Measurements from ENCODE around the gene FDX2. TPM values are rescaled to one million over a fixed set of nuclear protein-coding genes. Genes with fewer than 3 reads are reported as not detected.

The FDX2 gene
- polyA plus RNA-seq, 1 donor from 2014 or later: 82.7 TPM

DNA sequence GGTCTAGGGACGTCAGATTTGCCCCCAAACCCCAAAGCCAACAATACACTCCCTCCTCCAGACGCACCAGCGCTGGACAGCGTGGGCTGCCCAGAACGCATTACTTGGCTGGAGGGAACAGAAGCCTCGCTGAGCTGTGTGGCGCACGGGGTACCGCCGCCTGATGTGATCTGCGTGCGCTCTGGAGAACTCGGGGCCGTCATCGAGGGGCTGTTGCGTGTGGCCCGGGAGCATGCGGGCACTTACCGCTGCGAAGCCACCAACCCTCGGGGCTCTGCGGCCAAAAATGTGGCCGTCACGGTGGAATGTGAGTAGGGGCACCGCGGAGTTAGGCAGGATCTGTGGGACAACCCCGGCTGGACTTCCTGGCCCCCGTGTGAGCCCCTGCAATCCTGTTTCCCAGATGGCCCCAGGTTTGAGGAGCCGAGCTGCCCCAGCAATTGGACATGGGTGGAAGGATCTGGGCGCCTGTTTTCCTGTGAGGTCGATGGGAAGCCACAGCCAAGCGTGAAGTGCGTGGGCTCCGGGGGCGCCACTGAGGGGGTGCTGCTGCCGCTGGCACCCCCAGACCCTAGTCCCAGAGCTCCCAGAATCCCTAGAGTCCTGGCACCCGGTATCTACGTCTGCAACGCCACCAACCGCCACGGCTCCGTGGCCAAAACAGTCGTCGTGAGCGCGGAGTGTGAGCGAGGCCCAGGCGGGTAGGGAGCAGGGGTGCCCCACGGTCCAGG lies 22.0 kb downstream of the FDX2 start:
- no peak overlapping the region for H3K4me2 ChIP-seq (ENCODE audit: low read length)

DNA sequence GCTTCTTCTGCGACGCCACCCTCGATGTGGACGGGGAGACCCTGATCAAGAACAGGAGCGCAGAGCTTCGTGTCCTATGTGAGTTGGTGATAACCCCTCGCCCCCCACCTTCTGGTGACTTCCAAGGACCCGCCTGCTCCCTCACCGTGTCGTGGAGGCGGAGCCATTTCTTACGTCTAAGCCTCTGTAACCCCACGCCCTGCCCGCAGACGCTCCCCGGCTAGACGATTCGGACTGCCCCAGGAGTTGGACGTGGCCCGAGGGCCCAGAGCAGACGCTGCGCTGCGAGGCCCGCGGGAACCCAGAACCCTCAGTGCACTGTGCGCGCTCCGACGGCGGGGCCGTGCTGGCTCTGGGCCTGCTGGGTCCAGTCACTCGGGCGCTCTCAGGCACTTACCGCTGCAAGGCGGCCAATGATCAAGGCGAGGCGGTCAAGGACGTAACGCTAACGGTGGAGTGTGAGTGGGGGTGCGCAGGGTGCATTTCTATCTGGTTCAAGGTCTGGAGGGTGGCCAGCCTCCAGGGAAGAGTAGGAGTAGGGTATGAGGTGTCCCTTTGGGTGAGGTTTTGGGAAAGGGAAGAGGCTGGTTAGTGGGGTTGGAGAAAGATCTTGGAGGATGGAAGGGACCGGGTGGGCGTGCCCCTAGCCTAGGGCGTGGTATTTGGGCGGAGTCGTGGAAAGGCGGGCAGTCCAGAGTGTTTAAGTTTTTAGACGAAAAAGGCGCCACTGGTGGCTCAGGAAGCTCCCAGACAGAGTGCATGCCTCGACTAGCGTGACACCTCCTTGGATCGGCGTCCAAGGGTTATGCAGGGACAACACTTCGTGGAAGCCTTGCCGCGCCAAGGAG lies 22.8 kb downstream of the FDX2 start:
- Histone ChIP-seq H3K9me3 (ENCODE audit: low read length) (no peaks in the 10 kb centered on the region), H3K36me3 (ENCODE audit: insufficient read depth, low read length) (no peaks in the 10 kb centered on the region), H3F3A (ENCODE audit: insufficient read depth, low read length, poor library complexity, severe bottlenecking) (no peaks in the 10 kb centered on the region), H3K4me2 (ENCODE audit: low read length) (no peak overlapping the region), H3K9me2 (ENCODE audit: insufficient read depth, low read length) (no peaks in the 10 kb centered on the region), H3K27ac (ENCODE audit: low read length) (no peak overlapping the region), H2AFZ (ENCODE audit: low read depth, low read length) (no peak overlapping the region), H3K4me3 (ENCODE audit: low read length) (peak overlapping the region; percentile 66), H4K20me1 (ENCODE audit: insufficient read depth) (no peaks in the 10 kb centered on the region), H3K9ac (ENCODE audit: low read length) (no peak overlapping the region), H3K79me2 (replicated peaks; ENCODE audit: insufficient read depth, low read length) (no peaks in the 10 kb centered on the region), H3K27me3 (ENCODE audit: insufficient read depth, low read depth, low read length) (peaks cover 94% of the 10 kb centered on the region)
- TF ChIP-seq MXI1 (conservative IDR thresholded peaks at IDR 0.05; ENCODE audit: poor library complexity, severe bottlenecking): no peak
- TF ChIP-seq, protein P1, sequence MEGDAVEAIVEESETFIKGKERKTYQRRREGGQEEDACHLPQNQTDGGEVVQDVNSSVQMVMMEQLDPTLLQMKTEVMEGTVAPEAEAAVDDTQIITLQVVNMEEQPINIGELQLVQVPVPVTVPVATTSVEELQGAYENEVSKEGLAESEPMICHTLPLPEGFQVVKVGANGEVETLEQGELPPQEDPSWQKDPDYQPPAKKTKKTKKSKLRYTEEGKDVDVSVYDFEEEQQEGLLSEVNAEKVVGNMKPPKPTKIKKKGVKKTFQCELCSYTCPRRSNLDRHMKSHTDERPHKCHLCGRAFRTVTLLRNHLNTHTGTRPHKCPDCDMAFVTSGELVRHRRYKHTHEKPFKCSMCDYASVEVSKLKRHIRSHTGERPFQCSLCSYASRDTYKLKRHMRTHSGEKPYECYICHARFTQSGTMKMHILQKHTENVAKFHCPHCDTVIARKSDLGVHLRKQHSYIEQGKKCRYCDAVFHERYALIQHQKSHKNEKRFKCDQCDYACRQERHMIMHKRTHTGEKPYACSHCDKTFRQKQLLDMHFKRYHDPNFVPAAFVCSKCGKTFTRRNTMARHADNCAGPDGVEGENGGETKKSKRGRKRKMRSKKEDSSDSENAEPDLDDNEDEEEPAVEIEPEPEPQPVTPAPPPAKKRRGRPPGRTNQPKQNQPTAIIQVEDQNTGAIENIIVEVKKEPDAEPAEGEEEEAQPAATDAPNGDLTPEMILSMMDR (IDR thresholded peaks at IDR 0.05; ENCODE audit: poor library complexity, severe bottlenecking): no peak
- TF ChIP-seq EZH2 (IDR thresholded peaks at IDR 0.05; ENCODE audit: borderline replicate concordance, insufficient read depth, low read length, poor library complexity, severe bottlenecking): no peak
- TF ChIP-seq TAF1 (IDR thresholded peaks at IDR 0.05; ENCODE audit: low read depth): no peak
- TF ChIP-seq POLR2AphosphoS5 (IDR thresholded peaks at IDR 0.05): no peak
- TF ChIP-seq SMC3 (conservative IDR thresholded peaks at IDR 0.05; ENCODE audit: poor library complexity): no peak
- TF ChIP-seq, protein P2, sequence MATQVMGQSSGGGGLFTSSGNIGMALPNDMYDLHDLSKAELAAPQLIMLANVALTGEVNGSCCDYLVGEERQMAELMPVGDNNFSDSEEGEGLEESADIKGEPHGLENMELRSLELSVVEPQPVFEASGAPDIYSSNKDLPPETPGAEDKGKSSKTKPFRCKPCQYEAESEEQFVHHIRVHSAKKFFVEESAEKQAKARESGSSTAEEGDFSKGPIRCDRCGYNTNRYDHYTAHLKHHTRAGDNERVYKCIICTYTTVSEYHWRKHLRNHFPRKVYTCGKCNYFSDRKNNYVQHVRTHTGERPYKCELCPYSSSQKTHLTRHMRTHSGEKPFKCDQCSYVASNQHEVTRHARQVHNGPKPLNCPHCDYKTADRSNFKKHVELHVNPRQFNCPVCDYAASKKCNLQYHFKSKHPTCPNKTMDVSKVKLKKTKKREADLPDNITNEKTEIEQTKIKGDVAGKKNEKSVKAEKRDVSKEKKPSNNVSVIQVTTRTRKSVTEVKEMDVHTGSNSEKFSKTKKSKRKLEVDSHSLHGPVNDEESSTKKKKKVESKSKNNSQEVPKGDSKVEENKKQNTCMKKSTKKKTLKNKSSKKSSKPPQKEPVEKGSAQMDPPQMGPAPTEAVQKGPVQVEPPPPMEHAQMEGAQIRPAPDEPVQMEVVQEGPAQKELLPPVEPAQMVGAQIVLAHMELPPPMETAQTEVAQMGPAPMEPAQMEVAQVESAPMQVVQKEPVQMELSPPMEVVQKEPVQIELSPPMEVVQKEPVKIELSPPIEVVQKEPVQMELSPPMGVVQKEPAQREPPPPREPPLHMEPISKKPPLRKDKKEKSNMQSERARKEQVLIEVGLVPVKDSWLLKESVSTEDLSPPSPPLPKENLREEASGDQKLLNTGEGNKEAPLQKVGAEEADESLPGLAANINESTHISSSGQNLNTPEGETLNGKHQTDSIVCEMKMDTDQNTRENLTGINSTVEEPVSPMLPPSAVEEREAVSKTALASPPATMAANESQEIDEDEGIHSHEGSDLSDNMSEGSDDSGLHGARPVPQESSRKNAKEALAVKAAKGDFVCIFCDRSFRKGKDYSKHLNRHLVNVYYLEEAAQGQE (IDR thresholded peaks at IDR 0.05; ENCODE audit: borderline replicate concordance): no peak

More for the DNA sequence above, 22.0 kb downstream of the FDX2 start:
- no peaks in the 10 kb centered on the region for H3K9me2 ChIP-seq (ENCODE audit: insufficient read depth, low read length)
- no peaks in the 10 kb centered on the region for H3K9me3 ChIP-seq (ENCODE audit: low read length)
- no peaks in the 10 kb centered on the region for H3K36me3 ChIP-seq (ENCODE audit: insufficient read depth, low read length)
- H3K79me2 ChIP-seq (replicated peaks; ENCODE audit: insufficient read depth, low read length): no peaks in the 10 kb centered on the region
- H3K4me3 ChIP-seq (ENCODE audit: low read length): no peak overlapping the region
- H3K27ac ChIP-seq (ENCODE audit: low read length): no peak overlapping the region
- no peak overlapping the region for H3K9ac ChIP-seq (ENCODE audit: low read length)
- no peaks in the 10 kb centered on the region for H3F3A ChIP-seq (ENCODE audit: insufficient read depth, low read length, poor library complexity, severe bottlenecking)
- TF ChIP-seq SMC3 (conservative IDR thresholded peaks at IDR 0.05; ENCODE audit: poor library complexity): no peak
- TF ChIP-seq TAF1 (IDR thresholded peaks at IDR 0.05; ENCODE audit: low read depth): no peak
- TF ChIP-seq MXI1 (conservative IDR thresholded peaks at IDR 0.05; ENCODE audit: poor library complexity, severe bottlenecking): no peak
- TF ChIP-seq EP300 (conservative IDR thresholded peaks at IDR 0.05; ENCODE audit: poor library complexity, severe bottlenecking): no peak
- TF ChIP-seq EZH2 (IDR thresholded peaks at IDR 0.05; ENCODE audit: borderline replicate concordance, insufficient read depth, low read length, poor library complexity, severe bottlenecking): no peak
- TF ChIP-seq POLR2AphosphoS5 (IDR thresholded peaks at IDR 0.05): no peak
- TF ChIP-seq, protein P1 (IDR thresholded peaks at IDR 0.05; ENCODE audit: poor library complexity, severe bottlenecking): no peak
- TF ChIP-seq RAD21 (conservative IDR thresholded peaks at IDR 0.05): no peak
- TF ChIP-seq, protein P2 (IDR thresholded peaks at IDR 0.05; ENCODE audit: borderline replicate concordance): no peak
- H4K20me1 ChIP-seq (ENCODE audit: insufficient read depth): no peaks in the 10 kb centered on the region
- H3K27me3 ChIP-seq (ENCODE audit: insufficient read depth, low read depth, low read length): peaks cover 86% of the 10 kb centered on the region
- no peak overlapping the region for H2AFZ ChIP-seq (ENCODE audit: low read depth, low read length)

Measured in neural cell (in vitro differentiated cells).